Stimulated activated naive CD8-positive, alpha-beta T cell treated with anti-CD3 and anti-CD28 coated beads, Interleukin-15, amount 100 ng/mL, for 72 hours (primary cell): Measurements from ENCODE around the gene ARHGAP24.

Experiments
- ATAC-seq: fragments of 150-1000 bp; cut with Tn5 transposase; 2 replicates; pipeline ENCODE4 v1.10.0; 2021; ENCODE audit warnings: mild to moderate bottlenecking, moderate library complexity
- DNase-seq, 2 donors: peaks; one replicate each; pipeline ENCODE4 v3.0.0; 2021 to 2022
- H3K27ac Mint-ChIP-seq, 2 donors: one replicate each; pipeline ENCODE4 v1.8.0; 2022; ENCODE audit warnings: mild to moderate bottlenecking in 2 of 2, mixed read lengths in 2 of 2, moderate library complexity in 2 of 2
- H3K27me3 Mint-ChIP-seq: one replicate; pipeline ENCODE4 v1.8.0; 2022; ENCODE audit warnings: mixed read lengths
- H3K4me1 Mint-ChIP-seq: one replicate; pipeline ENCODE4 v1.8.0; 2022; ENCODE audit warnings: mild to moderate bottlenecking, mixed read lengths
- H3K4me3 Mint-ChIP-seq, 2 donors: one replicate each; pipeline ENCODE4 v1.8.0; 2022; ENCODE audit warnings: mild to moderate bottlenecking in 2 of 2, mixed read lengths in 2 of 2, moderate library complexity in 1 of 2
- H3K9me3 Mint-ChIP-seq, 2 donors: one replicate each; pipeline ENCODE4 v1.8.0; 2022; ENCODE audit warnings: mixed read lengths in 2 of 2

Gene ARHGAP24

DNA sequence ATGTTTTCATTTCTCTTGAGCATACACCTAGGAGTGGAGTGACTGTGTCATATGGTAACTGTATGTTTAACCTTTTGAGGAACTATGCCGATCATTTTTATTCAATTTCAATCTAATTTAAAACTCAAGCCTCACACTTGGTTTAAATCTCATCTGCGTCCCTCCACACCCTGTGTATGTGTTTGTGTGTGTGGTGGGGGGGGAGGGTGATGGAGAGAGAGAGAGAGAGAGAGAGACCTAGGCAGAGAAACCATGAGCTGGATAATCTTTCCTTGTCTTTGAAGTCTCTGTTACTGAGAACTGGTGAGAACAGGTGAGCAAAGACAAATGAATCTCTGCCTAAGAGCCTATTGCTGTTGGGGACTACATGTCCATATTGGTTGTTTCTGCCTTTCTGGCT lies 105.0 kb downstream of the ARHGAP24 start:
- H3K27me3 Mint-ChIP-seq, result no peaks in the 10 kb centered on the region
- DNase-seq (no peak), ATAC-seq (no peak)
- H3K4me3 Mint-ChIP-seq, result no peak overlapping the region
- H3K27ac Mint-ChIP-seq, result no peak overlapping the region
- H3K9me3 Mint-ChIP-seq, result no peaks in the 10 kb centered on the region
- no peaks in the 10 kb centered on the region for H3K4me1 Mint-ChIP-seq

DNA sequence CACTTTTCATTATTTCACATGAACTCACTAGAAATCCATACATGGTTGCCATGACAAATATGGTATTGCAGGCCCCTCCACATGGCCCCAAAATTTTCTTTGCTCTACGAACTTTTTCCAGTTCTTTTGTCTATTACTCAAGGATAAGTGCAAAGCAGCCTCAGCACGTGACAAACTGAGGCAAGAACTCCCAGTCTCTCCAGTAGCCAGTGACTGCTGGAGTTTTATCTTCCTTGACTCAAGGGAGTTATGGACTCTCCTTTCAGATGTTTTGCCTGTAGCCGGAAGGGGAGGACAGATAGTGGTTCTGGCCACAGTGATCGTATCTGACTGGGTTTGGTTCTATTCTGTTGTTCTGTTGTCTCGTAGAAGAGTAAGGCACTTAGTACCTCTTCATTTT lies 105.5 kb downstream of the ARHGAP24 start:
- H3K4me3 Mint-ChIP-seq, result no peak overlapping the region

DNA sequence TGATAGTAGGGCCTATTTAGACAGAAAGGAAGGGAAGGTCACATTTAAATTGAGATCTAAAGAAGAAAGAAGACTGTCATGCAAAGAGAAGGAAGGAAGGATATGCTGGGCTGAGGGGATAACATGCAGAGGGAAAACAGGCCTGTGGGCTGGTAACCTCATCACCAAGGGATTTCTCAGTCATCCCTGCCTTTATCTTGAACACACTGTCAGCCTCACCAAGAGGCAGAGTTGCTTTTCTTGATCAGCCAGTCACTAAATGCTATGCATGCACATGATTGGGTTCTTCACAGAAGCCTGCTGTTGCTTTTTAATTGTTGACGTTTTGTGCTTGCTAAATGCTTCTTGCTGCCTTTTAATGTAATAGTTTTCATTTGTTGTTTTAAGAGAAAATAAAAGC lies 113.0 kb downstream of the ARHGAP24 start:
- H3K9me3 Mint-ChIP-seq, result peaks cover 6 to 7% of the 10 kb centered on the region in 2 donors
- H3K27me3 Mint-ChIP-seq, result no peaks in the 10 kb centered on the region
- no peak overlapping the region for H3K27ac Mint-ChIP-seq
- H3K4me1 Mint-ChIP-seq, result no peaks in the 10 kb centered on the region
- ATAC-seq (no peak), DNase-seq (no peak)
- H3K4me3 Mint-ChIP-seq, result no peak overlapping the region

More for the DNA sequence above, 105.5 kb downstream of the ARHGAP24 start:
- no peak for DNase-seq
- no peaks in the 10 kb centered on the region for H3K4me1 Mint-ChIP-seq
- H3K9me3 Mint-ChIP-seq, result no peaks in the 10 kb centered on the region
- ATAC-seq, result no peak
- no peaks in the 10 kb centered on the region for H3K27me3 Mint-ChIP-seq
- no peak overlapping the region for H3K27ac Mint-ChIP-seq

DNA sequence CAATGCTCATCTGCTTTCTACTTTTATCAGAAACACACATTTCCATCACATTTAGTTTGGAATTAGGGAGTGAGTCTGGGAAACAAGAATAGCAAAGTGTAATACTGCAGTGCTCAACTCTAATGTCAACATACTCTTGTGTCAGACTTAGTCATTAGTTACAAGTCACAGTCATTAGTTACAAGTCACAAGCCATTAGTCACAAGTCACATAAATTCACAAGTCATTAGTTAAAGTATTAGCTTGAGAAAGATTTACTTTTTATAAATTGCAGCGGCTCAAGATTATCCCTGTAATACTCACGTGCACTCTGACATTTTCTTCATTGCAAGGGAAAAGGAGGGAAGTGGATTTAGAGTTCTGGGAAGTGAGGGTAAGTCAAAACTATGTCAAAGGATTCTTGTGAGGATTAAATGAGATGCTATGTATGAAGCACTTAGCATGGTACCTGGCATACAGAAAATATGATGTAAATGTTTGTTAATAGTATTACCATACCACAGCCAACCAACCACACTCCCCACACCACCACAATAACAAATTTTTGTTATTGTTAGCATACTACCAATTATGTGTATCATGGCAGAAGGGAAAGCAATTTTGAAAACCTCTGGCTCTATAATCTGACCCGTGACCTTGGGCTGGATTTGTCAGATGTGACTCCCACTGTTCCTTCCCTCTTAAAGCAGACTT lies 116.6 kb downstream of the ARHGAP24 start:
- H3K4me3 Mint-ChIP-seq, result no peak overlapping the region
- ATAC-seq, result no peak
- H3K9me3 Mint-ChIP-seq, result peaks cover 6 to 10% of the 10 kb centered on the region in 2 donors
- no peak overlapping the region for H3K27ac Mint-ChIP-seq
- H3K27me3 Mint-ChIP-seq, result peaks cover 8% of the 10 kb centered on the region
- no peak for DNase-seq
- H3K4me1 Mint-ChIP-seq, result no peaks in the 10 kb centered on the region

DNA sequence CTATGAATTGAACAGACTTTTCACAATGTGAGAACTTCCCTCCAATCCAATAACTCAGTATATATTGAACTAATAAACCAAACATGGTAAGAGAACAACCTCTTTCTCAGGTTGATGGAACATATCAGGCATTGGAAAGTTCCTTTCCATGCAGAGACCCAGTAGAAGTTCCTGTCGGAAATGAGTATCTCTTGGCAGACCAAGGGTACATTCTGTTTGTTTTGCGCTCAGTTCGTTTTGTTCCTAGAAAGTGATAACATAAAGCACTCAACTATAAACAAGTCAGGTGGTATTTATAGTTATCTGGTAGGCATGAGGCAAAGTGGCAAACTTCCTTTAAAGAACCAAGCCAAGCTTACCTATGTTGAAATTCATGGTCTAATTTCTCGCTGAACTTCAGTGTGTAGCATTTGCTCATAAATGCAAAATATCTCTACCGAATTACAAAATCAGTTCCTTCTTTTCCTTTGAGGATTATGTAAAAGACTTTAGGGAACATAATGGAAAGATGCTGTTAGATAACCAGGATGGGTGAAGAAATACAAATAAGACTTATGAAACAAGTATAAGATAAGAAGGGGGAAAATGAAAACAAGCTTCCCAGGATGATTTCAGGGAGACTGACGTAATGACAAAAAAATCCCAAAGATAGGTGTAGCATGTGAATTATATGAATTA lies 120.3 kb downstream of the ARHGAP24 start:
- H3K4me1 Mint-ChIP-seq, result no peaks in the 10 kb centered on the region
- H3K27ac Mint-ChIP-seq, result no peak overlapping the region
- no peak overlapping the region for H3K4me3 Mint-ChIP-seq
- peaks cover 8 to 10% of the 10 kb centered on the region in 2 donors for H3K9me3 Mint-ChIP-seq
- DNase-seq (no peak), ATAC-seq (no peak)
- peaks cover 8% of the 10 kb centered on the region for H3K27me3 Mint-ChIP-seq

DNA sequence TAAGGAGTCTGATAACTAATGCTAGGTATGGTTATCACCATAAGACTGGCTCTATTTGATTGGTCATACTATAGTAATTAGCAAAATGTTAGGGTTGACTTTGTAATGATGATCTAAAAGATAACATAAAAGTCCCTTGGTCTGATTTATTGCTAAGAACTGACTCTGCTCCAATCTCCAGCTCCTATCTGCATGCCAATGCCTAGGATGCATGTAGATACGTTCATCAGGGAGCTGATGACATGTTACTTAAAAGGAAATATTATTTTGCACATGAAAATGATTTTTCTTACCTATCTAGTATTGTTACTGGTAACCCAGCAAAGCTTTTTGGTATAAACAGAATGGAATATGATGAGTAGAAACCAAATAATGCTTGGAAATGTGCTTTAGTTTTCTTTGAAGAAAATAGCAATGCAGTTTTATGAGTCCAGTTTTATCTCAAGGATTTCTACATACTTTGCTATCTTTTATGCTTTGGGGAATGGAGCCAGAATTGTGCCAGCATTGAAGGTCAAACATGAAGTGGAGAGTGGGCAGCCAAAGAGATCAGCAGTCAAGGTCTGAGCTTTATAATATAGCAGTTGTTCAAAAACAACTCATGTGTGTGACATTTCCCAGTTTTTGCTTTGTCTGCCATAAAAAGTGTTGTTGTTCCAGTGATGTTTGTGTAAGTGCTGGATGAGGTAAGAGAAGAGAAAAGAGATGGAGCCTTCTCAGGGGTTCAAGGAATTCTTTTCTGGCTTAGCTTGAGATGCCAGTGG lies 121.0 kb downstream of the ARHGAP24 start:
- DNase-seq (no peak), ATAC-seq (no peak)
- Mint-ChIP-seq H3K9me3 (peaks cover 10% of the 10 kb centered on the region in 2 donors), H3K27me3 (peaks cover 8% of the 10 kb centered on the region), H3K4me3 (no peak overlapping the region), H3K4me1 (no peaks in the 10 kb centered on the region), H3K27ac (no peak overlapping the region)

DNA sequence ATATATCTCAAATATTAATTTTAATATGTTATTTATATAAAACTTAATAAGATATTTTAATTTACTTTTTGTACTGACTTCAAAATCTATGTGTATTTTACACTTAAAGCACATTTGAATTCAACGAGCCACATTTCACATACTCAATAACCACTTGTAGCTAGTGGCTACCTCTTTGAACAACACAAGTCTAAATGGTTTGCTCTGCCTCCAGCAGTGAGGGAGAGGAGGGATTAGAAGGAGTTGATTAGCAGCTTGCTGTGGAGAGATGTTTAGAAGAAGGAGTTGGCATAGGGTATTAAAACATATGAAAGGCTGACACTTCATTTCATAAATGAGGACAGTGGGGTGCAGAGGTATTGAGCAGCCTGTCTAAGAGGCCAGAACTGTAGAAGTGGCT lies 124.0 kb downstream of the ARHGAP24 start:
- Mint-ChIP-seq H3K27me3 (peaks cover 8% of the 10 kb centered on the region), H3K4me1 (no peaks in the 10 kb centered on the region), H3K27ac (no peak overlapping the region), H3K9me3 (peaks cover 4 to 10% of the 10 kb centered on the region in 2 donors), H3K4me3 (no peak overlapping the region)
- DNase-seq, result no peak
- no peak for ATAC-seq

DNA sequence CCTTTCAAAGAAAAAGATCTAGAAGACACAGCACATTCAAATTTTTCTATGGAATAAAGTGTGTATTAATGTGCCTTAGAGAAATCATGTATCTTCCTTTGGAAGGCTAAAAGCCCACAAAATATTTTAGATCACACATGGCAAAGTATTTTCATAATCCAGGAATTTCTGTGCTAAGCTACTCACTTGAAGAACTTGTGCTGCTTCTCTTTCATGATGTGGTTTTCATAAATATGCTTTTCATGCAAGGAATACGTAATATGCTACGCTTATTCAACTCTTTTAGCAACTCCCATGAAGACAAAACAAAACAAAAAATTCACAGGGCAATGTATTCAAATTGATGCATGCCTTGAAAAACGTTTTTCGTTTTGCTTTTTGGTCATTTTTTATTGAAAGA lies 125.6 kb downstream of the ARHGAP24 start:
- Mint-ChIP-seq H3K27ac (no peak overlapping the region), H3K4me3 (no peak overlapping the region), H3K4me1 (no peaks in the 10 kb centered on the region), H3K9me3 (peaks cover under 1 to 4% of the 10 kb centered on the region in 2 donors), H3K27me3 (no peaks in the 10 kb centered on the region)
- DNase-seq, result no peak
- no peak for ATAC-seq

DNA sequence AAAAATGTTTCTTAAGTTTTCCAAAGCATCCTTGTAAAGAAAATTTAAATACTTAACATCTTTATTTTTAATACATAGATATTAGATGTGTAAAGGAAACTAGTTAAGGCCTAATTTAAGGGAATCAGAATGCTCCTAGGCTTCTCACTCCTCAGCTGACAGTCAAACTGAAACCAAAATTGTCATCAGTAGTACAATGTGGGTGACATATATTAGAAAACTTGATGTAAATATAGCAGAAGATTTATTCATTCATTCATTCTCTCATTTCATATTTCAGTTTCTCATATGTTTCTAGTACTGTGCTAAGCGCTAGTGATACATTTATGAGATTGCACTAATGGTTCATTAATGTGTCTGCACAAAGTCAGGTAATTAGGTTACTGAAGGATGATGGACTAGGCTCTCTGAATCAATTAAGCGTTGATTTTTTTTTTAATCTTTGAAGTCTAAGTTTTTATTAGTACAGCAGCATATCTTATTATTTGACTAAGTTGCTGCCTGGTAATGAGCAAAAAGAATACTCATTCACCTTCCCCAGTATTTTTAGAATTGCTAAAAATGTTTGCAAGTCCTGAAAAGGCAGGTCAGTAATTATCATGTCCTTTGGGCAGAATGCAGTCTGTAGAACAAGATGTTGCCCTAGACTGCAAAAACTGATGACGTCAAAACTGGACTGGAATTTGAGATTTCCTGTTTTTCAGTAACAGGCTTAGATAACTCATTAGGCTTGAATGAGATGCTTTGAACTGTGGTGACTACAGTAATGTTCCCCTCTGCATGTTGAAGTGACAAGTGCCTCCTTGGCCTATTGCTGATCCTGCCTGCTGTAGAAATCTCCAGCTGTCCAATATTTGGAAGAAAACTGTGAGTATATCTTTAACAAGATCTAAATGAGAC lies 128.7 kb downstream of the ARHGAP24 start:
- DNase-seq, result no peak
- H3K9me3 Mint-ChIP-seq, result peaks cover 0 to 9% of the 10 kb centered on the region in 2 donors
- H3K4me1 Mint-ChIP-seq, result peaks cover 4% of the 10 kb centered on the region
- no peak overlapping the region for H3K4me3 Mint-ChIP-seq
- no peak for ATAC-seq
- no peaks in the 10 kb centered on the region for H3K27me3 Mint-ChIP-seq
- no peak overlapping the region for H3K27ac Mint-ChIP-seq

DNA sequence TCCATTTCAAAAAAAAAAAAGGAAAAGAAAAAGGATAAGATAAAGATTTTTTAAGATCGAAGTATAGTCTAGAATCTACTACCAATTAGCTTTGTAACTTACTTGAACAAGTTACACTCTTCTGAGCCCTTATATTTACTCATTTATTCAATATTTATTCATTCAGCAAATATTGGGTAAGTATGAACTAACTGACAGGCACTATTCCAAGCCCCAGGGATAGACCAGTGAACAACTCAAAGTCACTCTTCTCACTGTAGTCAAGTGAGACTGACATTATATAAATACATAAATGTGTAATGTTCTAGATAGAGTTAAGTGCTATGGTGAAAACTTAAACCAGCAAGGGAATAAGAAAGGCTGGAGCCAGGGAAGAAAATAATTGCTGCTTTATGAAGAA lies 131.6 kb downstream of the ARHGAP24 start:
- no peaks in the 10 kb centered on the region for H3K27me3 Mint-ChIP-seq
- ATAC-seq (no peak), DNase-seq (no peak)
- peaks cover 0 to 5% of the 10 kb centered on the region in 2 donors for H3K9me3 Mint-ChIP-seq
- H3K27ac Mint-ChIP-seq, result peak overlapping the region in 1 of 2 donors; percentile 19
- H3K4me3 Mint-ChIP-seq, result no peak overlapping the region
- H3K4me1 Mint-ChIP-seq, result peaks cover 9% of the 10 kb centered on the region

DNA sequence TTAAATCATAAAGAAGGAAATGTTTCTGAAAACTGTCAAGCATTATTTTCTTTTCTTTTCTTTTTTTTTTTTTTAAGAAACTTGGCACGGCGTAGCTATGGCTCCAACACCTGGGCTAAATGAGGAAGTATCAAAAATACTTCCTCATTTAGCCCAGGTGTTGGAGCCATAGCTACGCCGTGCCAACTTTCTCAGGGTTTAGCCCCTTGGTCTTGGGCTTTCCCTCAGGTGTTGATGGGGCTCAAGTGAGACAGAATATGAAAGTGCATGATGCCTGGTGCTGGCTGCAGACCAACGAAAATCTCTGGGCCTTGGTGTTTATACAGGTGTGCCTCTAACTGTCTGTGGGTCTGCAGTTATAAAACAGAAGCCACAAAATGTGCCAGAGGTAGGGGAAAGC lies 132.7 kb downstream of the ARHGAP24 start:
- Mint-ChIP-seq H3K4me1 (peaks cover 9% of the 10 kb centered on the region), H3K9me3 (peaks cover 0 to 5% of the 10 kb centered on the region in 2 donors), H3K27ac (no peak overlapping the region), H3K4me3 (no peak overlapping the region), H3K27me3 (no peaks in the 10 kb centered on the region)
- DNase-seq, result no peak
- ATAC-seq, result no peak

DNA sequence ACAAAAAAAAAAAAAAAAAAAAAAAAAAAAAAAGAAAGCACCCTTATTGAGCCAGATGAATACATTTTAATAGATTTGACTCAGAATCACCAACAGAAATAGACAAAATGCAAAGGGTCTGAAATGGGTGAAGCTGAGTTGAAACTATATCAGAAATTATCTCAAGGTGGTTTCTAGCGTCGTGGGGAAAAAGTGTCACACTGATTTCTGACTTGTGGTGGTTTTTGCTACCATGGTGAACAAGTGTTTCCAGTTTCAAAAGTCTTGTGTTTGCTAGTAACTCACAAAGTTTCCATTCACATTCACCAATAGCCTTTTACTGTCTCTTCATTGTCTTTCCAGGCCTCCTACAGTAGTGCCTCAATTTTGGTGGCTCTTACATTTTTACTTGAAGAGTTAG lies 135.5 kb downstream of the ARHGAP24 start:
- DNase-seq, result peak in 1 of 2 donors; percentile 14
- Mint-ChIP-seq H3K9me3 (peaks cover 0 to 5% of the 10 kb centered on the region in 2 donors), H3K4me1 (peaks cover 9% of the 10 kb centered on the region), H3K27ac (peak overlapping the region in 1 of 2 donors; percentile 74), H3K27me3 (no peaks in the 10 kb centered on the region), H3K4me3 (no peak overlapping the region)
- ATAC-seq, result peak; percentile 82

DNA sequence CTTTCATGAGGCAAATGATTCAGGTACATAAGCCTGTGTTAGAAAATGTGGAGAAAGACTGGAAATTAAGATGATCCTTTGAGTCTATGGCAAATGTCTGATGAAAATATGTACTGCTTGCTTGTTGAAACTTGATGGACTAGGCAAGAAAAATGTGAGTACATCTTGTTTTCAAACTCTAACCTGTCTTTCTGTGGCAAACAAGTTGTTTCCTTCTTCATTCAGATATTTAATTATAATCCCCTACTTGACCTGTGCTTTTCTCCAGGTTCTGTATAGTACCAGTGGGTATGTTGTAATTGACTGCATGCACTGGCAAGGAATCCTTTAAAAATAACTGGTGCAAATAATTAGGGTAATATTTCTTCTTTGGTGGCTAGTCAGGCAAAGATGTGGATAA lies 136.7 kb downstream of the ARHGAP24 start:
- H3K4me1 Mint-ChIP-seq, result peaks cover 9% of the 10 kb centered on the region

DNA sequence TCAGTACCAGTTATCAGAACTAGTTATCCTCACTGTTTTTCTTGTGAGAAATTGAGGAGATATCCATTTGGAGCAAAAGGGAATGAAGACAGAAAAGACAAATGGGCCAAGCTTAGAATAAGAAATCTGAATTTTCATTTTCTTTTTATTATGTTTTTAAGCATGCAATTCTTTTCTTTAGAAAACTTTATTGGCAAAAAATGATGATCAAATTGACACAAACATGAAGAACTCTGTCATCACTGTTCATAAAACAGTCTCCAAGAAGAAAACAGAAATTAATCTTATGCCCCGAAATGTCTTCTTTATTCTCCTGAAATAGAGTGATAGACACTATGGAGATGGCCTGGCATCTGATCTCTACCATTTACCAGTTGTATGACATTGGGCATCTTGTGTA lies 139.0 kb downstream of the ARHGAP24 start:
- ATAC-seq, result no peak
- H3K4me3 Mint-ChIP-seq, result no peak overlapping the region
- H3K27ac Mint-ChIP-seq, result no peak overlapping the region
- H3K9me3 Mint-ChIP-seq, result peaks cover 0 to 3% of the 10 kb centered on the region in 2 donors
- DNase-seq, result no peak
- no peaks in the 10 kb centered on the region for H3K27me3 Mint-ChIP-seq
- H3K4me1 Mint-ChIP-seq, result peaks cover 5% of the 10 kb centered on the region

More for the DNA sequence above, 136.7 kb downstream of the ARHGAP24 start:
- peaks cover 0 to 5% of the 10 kb centered on the region in 2 donors for H3K9me3 Mint-ChIP-seq
- no peaks in the 10 kb centered on the region for H3K27me3 Mint-ChIP-seq
- ATAC-seq, result no peak
- no peak for DNase-seq
- H3K27ac Mint-ChIP-seq, result no peak overlapping the region
- H3K4me3 Mint-ChIP-seq, result no peak overlapping the region

DNA sequence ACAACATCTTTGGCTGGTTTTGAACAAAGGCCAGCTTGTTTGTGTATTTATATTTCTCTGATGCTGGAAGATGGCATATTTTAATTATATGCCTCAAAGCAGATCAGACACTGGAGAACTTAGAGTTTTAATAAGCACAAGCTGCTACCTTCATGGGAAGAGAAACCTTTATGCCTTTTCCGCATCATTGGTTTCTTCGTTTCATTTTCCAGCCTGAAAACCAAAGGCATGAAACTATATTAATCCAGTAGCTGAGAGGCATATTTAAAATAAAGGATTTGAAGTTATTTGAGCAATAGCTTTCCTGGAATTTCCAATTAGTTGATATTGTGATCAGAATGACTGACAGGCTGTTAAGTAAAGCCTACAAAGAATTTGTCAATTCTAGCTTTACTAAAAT lies 141.0 kb downstream of the ARHGAP24 start:
- no peak for ATAC-seq
- no peak for DNase-seq
- no peak overlapping the region for H3K4me3 Mint-ChIP-seq
- no peaks in the 10 kb centered on the region for H3K4me1 Mint-ChIP-seq
- H3K27me3 Mint-ChIP-seq, result no peaks in the 10 kb centered on the region
- no peak overlapping the region for H3K27ac Mint-ChIP-seq
- H3K9me3 Mint-ChIP-seq, result peaks cover 0 to 9% of the 10 kb centered on the region in 2 donors
